NB4 (cell line): ENCODE data around the gene LGR4.

Source experiments
- MAX ChIP-seq: IDR thresholded peaks from 2 replicates; pipeline ENCODE4 v1.6.1; 2011; ENCODE audit warnings: low read depth, low read length
- MYC ChIP-seq: IDR thresholded peaks from 2 replicates; pipeline ENCODE4 v1.6.1; 2011; ENCODE audit warnings: low read depth, low read length
- TF ChIP-seq, protein P1 (sequence below): IDR thresholded peaks from one replicate; pipeline ENCODE4 v1.5.1; 2012; ENCODE audit warnings: low read depth, low read length

- TF ChIP-seq, protein P1, sequence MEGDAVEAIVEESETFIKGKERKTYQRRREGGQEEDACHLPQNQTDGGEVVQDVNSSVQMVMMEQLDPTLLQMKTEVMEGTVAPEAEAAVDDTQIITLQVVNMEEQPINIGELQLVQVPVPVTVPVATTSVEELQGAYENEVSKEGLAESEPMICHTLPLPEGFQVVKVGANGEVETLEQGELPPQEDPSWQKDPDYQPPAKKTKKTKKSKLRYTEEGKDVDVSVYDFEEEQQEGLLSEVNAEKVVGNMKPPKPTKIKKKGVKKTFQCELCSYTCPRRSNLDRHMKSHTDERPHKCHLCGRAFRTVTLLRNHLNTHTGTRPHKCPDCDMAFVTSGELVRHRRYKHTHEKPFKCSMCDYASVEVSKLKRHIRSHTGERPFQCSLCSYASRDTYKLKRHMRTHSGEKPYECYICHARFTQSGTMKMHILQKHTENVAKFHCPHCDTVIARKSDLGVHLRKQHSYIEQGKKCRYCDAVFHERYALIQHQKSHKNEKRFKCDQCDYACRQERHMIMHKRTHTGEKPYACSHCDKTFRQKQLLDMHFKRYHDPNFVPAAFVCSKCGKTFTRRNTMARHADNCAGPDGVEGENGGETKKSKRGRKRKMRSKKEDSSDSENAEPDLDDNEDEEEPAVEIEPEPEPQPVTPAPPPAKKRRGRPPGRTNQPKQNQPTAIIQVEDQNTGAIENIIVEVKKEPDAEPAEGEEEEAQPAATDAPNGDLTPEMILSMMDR: no peak
- TF ChIP-seq MYC (no peak), MAX (no peak)
These were observed 117.0 kb downstream of the LGR4 start for GRCh38 chr11:27355575-27356104.
